ENCODE results near the gene STXBP5. TPM values are rescaled to one million over a fixed set of nuclear protein-coding genes. Genes with fewer than 3 reads are reported as not detected.

The STXBP5 gene
- total and polyA plus RNA-seq, 2 of the 13 experiments (the other 11 are each of a cell fraction or from before 2014, with no cell fraction given) = 8.8 to 19.4 TPM

GRCh38 chr6:147204060-147204785, at the start of gene STXBP5 (continued):
- TF ChIP-seq ZNF704 (CRISPR knock-in tag; IDR thresholded peaks at IDR 0.05; ENCODE audit: borderline replicate concordance) = peak; percentile 72; the same call in 1 of the 2 replicates
- TF ChIP-seq HBP1 (CRISPR knock-in tag; IDR thresholded peaks at IDR 0.05; ENCODE audit: low read depth) = no peak
- peak; percentile 89 for TF ChIP-seq ZNF274 (CRISPR knock-in tag; IDR thresholded peaks at IDR 0.05)
- TF ChIP-seq BRF2 (CRISPR knock-in tag; IDR thresholded peaks at IDR 0.05) = no peak
- TF ChIP-seq GABPB1 (CRISPR knock-in tag; IDR thresholded peaks at IDR 0.05) = peak; percentile 74; the same call in 1 of the 2 replicates
- TF ChIP-seq ZNF563 (CRISPR knock-in tag; IDR thresholded peaks at IDR 0.05) = peak; percentile 28; the same call in 1 of the 2 replicates
- TF ChIP-seq FOXJ3 (CRISPR knock-in tag; IDR thresholded peaks at IDR 0.05; ENCODE audit: borderline replicate concordance) = 0 out of 2 replicates have a peak, but pooled peaks have one; percentile 23
- 0 out of 2 replicates have a peak, but pooled peaks have one; percentile 43 for TF ChIP-seq ZNF891 (CRISPR knock-in tag; IDR thresholded peaks at IDR 0.05)
- TF ChIP-seq ZNF501 (CRISPR knock-in tag; IDR thresholded peaks at IDR 0.05) = peak; percentile 62
- peak; percentile 46 for TF ChIP-seq HNRNPK (IDR thresholded peaks at IDR 0.05; ENCODE audit: low read depth, low read length, poor library complexity, severe bottlenecking)
- TF ChIP-seq RERE (CRISPR knock-in tag; IDR thresholded peaks at IDR 0.05; ENCODE audit: low read depth) = no peak
- TF ChIP-seq PRDM15 (CRISPR knock-in tag; IDR thresholded peaks at IDR 0.05) = 0 out of 2 replicates have a peak, but pooled peaks have one; percentile 33
